Liver (tissue), 3 donors: ENCODE results near the gene PNLIPRP3.

Experiments used
- CTCF ChIP-seq: fragments of 150-350 bp; IDR thresholded peaks from 2 replicates; pipeline ENCODE4 v1.5.1; 2017; ENCODE audit warnings: improper control_type of control experiment, low read depth, low read length; ENCODE audit not compliant: missing input control
- FOXA1 ChIP-seq: IDR thresholded peaks from 2 replicates; pipeline ENCODE4 v1.6.1; 2016; ENCODE audit warnings: antibody characterized with exemption
- GABPA ChIP-seq, 2 donors: IDR thresholded peaks in 1 of 2; conservative IDR thresholded peaks in 1 of 2; 2 replicates each; pipeline ENCODE4 v1.6.1; 2016; ENCODE audit warnings: antibody characterized with exemption in 2 of 2, mild to moderate bottlenecking in 1 of 2, moderate library complexity in 1 of 2
- REST ChIP-seq: IDR thresholded peaks from 2 replicates; pipeline ENCODE4 v1.6.1; 2016; ENCODE audit warnings: antibody characterized with exemption, mild to moderate bottlenecking
- SP1 ChIP-seq: IDR thresholded peaks from 2 replicates; pipeline ENCODE4 v1.6.1; 2018; ENCODE audit warnings: antibody characterized with exemption, mild to moderate bottlenecking
- TF ChIP-seq, protein P1 (sequence below): IDR thresholded peaks from 2 replicates; pipeline ENCODE4 v1.6.1; 2016; ENCODE audit warnings: antibody characterized with exemption
- TF ChIP-seq, protein P2 (sequence below): IDR thresholded peaks from 2 replicates; pipeline ENCODE4 v1.6.1; 2016; ENCODE audit warnings: antibody characterized with exemption
- donor health status: healthy.
- donor health status: healthy.

DNA sequence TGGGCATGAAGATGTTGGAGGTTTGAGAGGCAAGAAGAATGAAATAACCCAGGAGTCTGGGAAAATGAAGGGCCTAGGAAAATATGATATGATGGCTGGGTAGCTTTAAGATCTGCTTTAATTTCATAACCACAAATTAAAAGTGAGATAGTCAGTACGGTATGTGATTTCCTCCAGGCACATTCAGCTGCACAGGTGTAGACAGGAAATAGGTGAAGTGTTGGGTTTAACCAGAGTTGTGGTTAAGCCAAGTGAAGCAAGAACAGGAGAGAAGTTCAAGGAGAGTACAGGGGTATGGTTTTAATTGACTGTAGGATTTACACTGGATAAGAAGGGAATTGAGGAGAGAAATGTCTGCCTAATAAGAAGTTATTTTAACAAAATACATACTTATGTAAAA lies 2.6 kb downstream of the PNLIPRP3 start:
- TF ChIP-seq CTCF: no peak
- TF ChIP-seq, protein P1, sequence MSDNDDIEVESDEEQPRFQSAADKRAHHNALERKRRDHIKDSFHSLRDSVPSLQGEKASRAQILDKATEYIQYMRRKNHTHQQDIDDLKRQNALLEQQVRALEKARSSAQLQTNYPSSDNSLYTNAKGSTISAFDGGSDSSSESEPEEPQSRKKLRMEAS: no peak
- TF ChIP-seq SP1: no peak
- no peak for TF ChIP-seq FOXA1
- TF ChIP-seq GABPA (IDR thresholded peaks at IDR 0.05 in 1 of 2, conservative IDR thresholded peaks at IDR 0.05 in 1 of 2): no peak
- TF ChIP-seq REST: no peak
- TF ChIP-seq, protein P2, sequence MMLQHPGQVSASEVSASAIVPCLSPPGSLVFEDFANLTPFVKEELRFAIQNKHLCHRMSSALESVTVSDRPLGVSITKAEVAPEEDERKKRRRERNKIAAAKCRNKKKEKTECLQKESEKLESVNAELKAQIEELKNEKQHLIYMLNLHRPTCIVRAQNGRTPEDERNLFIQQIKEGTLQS: no peak
